ENCODE results near the gene KTN1. TPM values are rescaled to one million over a fixed set of nuclear protein-coding genes. Genes with fewer than 3 reads are reported as not detected.

KTN1 gene
- total RNA-seq, 4 donors from 2014 or later, result 114 to 165 (median 139) TPM

DNA sequence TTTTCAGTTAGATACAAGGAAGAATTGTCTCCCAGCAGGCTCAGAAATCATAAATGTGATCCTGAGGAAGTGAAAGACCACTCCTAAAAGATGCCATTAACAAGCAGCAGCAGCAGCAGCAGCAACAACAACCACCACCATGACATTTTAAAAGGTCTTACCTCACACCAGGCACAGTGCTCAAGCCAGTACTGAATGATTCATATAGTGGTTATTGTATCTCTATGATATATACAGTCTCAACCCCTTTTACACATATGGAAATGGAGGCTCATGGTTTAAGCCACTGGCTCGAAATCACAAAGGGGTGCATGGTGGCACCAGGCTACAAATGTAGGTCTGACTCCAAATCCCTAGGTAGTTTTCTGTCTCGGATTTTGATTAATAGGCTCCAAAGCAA, 126.9 kb downstream of the KTN1 start:
- no peak for DNase-seq (ENCODE audit: low spot score)
- no peak for ATAC-seq (ENCODE audit: low FRiP score)
- TF ChIP-seq CTCF (IDR thresholded peaks at IDR 0.05), result no peak

- DNase-seq (ENCODE audit: low spot score), result no peak
- peak in 1 of 3 donors; percentile 4 for TF ChIP-seq CTCF (IDR thresholded peaks at IDR 0.05)
- no peak for ATAC-seq (ENCODE audit: low FRiP score)
Observed at GRCh38 chr14:55707365-55707804, 127.4 kb downstream of the KTN1 start.

- ATAC-seq (ENCODE audit: low FRiP score) (no peak), DNase-seq (ENCODE audit: low spot score) (no peak)
- TF ChIP-seq CTCF (IDR thresholded peaks at IDR 0.05), result no peak
Observed at GRCh38 chr14:55710506-55711041, 130.6 kb downstream of the KTN1 start.

- DNase-seq (ENCODE audit: low spot score) (no peak), ATAC-seq (ENCODE audit: low FRiP score) (no peak)
- no peak for TF ChIP-seq CTCF (IDR thresholded peaks at IDR 0.05)
Observed at GRCh38 chr14:55711175-55711811, 131.3 kb downstream of the KTN1 start.

DNA sequence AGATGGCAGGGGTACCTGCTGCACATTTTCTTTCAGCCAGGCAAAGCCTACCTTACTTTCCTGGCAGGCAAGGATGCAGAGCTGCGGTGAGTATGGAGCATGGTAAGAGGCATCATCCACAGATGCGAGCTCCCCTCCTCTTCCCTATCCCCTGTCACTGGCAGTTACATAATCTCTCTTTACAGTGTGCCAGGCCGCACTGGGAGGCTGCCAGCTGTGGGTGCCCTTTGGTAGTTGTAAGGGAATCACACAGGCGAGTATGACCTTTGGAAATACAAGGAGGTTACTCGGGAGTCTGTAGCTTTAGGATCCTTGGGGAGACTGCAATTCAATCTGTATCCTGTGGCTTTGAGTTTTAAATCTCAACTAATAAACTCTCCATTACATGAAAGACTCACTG, 132.5 kb downstream of the KTN1 start:
- ATAC-seq (ENCODE audit: low FRiP score) (no peak), DNase-seq (ENCODE audit: low spot score) (no peak)
- no peak for TF ChIP-seq CTCF (IDR thresholded peaks at IDR 0.05)

GRCh38 chr14:55713486-55713885, 133.5 kb downstream of the KTN1 start:
- DNase-seq (ENCODE audit: low spot score) (no peak), ATAC-seq (ENCODE audit: low FRiP score) (no peak)
- no peak for TF ChIP-seq CTCF (IDR thresholded peaks at IDR 0.05)

GRCh38 chr14:55715889-55716288, 135.9 kb downstream of the KTN1 start:
- ATAC-seq (ENCODE audit: low FRiP score) (peak; percentile 54), DNase-seq (ENCODE audit: low spot score) (no peak)
- TF ChIP-seq CTCF (IDR thresholded peaks at IDR 0.05), result no peak

All from omental fat pad (tissue), 4 donors.